Activated CD8-positive, alpha-beta memory T cell treated with anti-CD3 and anti-CD28 coated beads, Interleukin-2, amount 10 ng/mL, durations not matched to agents 7 days and 5 days (primary cell): Measurements from ENCODE around the gene KLHL29. TPM values are rescaled to one million over a fixed set of nuclear protein-coding genes. Genes with fewer than 3 reads are reported as not detected.

Experiments used
- ATAC-seq: fragments of 150-1000 bp; cut with Tn5 transposase; one replicate; pipeline ENCODE4 v1.10.0; 2021; ENCODE audit warnings: moderate library complexity
- CTCF ChIA-PET: fragments of 350-600 bp; sonication (Branson Sonifier 250); formaldehyde crosslinking; loops from one replicate; lab custom pipeline; 2021; ENCODE audit warnings: antibody characterized with exemption; lab: Charles Lee
- DNase-seq: peaks from one replicate; pipeline ENCODE4 v3.0.0-alpha.2; 2020
- H3K27ac Mint-ChIP-seq: one replicate; pipeline ENCODE4 v1.8.0; 2021; ENCODE audit warnings: mild to moderate bottlenecking, mixed read lengths
- H3K27me3 Mint-ChIP-seq: one replicate; pipeline ENCODE4 v1.8.0; 2021; ENCODE audit warnings: mixed read lengths
- H3K36me3 Mint-ChIP-seq: one replicate; pipeline ENCODE4 v1.8.0; 2021; ENCODE audit warnings: mild to moderate bottlenecking, mixed read lengths
- H3K4me1 Mint-ChIP-seq: one replicate; pipeline ENCODE4 v1.8.0; 2021; ENCODE audit warnings: mixed read lengths
- H3K4me3 Mint-ChIP-seq: one replicate; pipeline ENCODE4 v1.8.0; 2021; ENCODE audit warnings: mild to moderate bottlenecking, moderate library complexity, mixed read lengths
- H3K9me3 Mint-ChIP-seq: one replicate; pipeline ENCODE4 v1.8.0; 2022; ENCODE audit warnings: low read depth, mixed read lengths
- total RNA-seq, 2 experiments: library from RNA; stranded (reverse); gene quantifications; one replicate each; pipeline ENCODE4 v1.2.3, GENCODE V29; 2021

KLHL29 gene
- total RNA-seq, 2 experiments from 2014 or later, result 0.09 to 0.12 TPM

DNA sequence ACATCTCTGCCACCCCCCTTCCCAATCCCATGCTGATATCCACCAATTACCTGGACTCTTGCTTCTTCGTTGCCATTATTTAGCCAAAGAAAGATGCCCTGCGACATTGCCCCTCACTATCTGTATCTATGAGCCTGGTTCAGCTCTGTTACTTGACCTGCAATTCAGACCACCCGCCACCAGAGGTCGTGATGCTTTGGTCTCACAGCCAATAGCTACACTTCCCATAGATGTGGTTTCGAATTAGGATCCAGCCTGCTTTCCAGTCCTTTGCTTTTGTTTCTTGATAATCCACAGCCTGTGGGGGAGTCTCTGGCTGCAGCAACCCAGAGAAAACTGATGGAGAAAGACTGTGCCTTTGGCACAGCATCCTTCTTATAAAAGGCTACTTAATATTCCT, 239.4 kb downstream of the KLHL29 start:
- H3K9me3 Mint-ChIP-seq, result peaks cover 8% of the 10 kb centered on the region
- no peak for DNase-seq
- no peaks in the 10 kb centered on the region for H3K36me3 Mint-ChIP-seq
- CTCF ChIA-PET, result interaction anchor here (1.1 kb wide), 1 partner anchor 12 kb away, joined by 3 read pairs; no protein-coding TSS in a partner anchor
- ATAC-seq, result no peak
- H3K27ac Mint-ChIP-seq, result no peak overlapping the region
- H3K4me3 Mint-ChIP-seq, result no peak overlapping the region
- no peaks in the 10 kb centered on the region for H3K4me1 Mint-ChIP-seq
- no peaks in the 10 kb centered on the region for H3K27me3 Mint-ChIP-seq

DNA sequence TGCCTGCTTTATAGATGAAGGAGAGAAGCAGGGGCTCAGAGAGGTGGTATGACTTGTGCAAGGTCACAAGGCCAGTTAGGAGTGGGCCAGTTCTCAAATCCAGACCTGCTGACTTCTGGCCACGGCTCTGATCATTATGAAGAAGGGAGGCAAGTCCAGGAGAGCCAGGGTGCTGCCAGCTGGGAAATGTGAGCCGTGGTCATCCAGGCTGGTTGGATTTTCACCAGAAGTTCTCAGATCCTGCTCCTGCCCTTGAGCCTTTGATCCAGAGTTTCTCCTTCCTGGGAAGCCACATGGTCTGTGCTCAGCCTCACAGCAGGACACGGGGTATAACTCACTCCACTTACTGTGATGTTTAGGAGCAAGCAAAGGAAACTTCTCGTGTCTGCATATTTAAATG, 239.9 kb downstream of the KLHL29 start:
- DNase-seq (no peak), ATAC-seq (no peak)
- no peaks in the 10 kb centered on the region for H3K4me1 Mint-ChIP-seq
- no peaks in the 10 kb centered on the region for H3K36me3 Mint-ChIP-seq
- CTCF ChIA-PET, result interaction anchor here (1.1 kb wide), 1 partner anchor 12 kb away, joined by 3 read pairs; no protein-coding TSS in a partner anchor
- H3K9me3 Mint-ChIP-seq, result peaks cover 8% of the 10 kb centered on the region
- no peak overlapping the region for H3K4me3 Mint-ChIP-seq
- peaks cover 4% of the 10 kb centered on the region for H3K27me3 Mint-ChIP-seq
- H3K27ac Mint-ChIP-seq, result no peak overlapping the region

DNA sequence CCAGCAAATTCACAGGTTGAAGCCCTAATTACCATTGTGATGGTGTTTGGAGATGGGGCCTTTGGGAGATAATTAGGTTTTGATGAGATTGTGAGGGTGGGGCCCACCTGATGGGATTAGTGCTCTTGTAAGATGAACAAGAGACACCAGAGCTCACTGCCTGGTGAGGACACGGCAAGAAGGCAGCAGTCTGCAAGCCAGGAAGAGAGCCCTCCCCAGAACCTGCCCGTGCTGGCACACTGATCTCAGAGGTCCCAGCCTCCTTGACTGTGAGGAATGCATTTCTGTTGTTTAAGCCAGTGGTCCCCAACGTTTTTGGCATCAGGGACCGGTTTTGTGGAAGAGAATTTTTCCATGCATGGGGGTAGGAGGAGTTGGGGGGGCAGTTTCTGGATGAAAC, 240.7 kb downstream of the KLHL29 start:
- ATAC-seq (no peak), DNase-seq (no peak)
- CTCF ChIA-PET, result no interaction called here
- no peaks in the 10 kb centered on the region for H3K4me1 Mint-ChIP-seq
- H3K9me3 Mint-ChIP-seq, result peaks cover 8% of the 10 kb centered on the region
- H3K27ac Mint-ChIP-seq, result no peak overlapping the region
- H3K4me3 Mint-ChIP-seq, result no peak overlapping the region
- H3K27me3 Mint-ChIP-seq, result peaks cover 4% of the 10 kb centered on the region
- no peaks in the 10 kb centered on the region for H3K36me3 Mint-ChIP-seq

DNA sequence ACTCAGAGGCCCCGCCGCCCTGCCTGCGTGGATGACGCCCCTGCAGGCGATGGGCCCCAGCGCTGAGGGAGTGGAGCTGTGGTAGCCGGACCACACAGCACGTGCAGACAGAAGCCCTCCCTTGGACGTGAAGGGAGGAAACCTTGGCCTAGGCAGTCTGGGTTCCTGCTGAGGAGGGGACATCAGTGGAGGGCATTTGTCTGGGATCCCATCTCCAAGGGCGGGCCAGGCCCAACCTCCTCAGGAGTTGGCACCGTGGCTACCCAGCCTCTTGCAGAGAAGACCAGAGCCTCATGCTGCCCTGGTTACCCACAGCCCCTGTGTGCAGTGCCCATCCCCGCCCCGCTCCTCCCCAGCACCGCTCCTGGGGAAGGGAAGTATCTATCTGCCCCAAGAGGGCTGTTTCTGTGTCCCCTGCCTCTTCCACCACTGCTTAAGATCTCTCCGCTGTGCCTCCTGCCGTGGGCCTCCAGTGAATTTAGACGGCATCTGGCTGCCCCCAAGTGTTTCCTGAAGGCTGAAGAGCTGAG, 241.8 kb downstream of the KLHL29 start:
- DNase-seq (no peak), ATAC-seq (no peak)
- Mint-ChIP-seq H3K27me3 (peaks cover 4% of the 10 kb centered on the region), H3K4me3 (no peak overlapping the region), H3K27ac (no peak overlapping the region), H3K4me1 (no peaks in the 10 kb centered on the region), H3K36me3 (no peaks in the 10 kb centered on the region), H3K9me3 (peaks cover 8% of the 10 kb centered on the region)
- CTCF ChIA-PET, result interaction anchor here (1.3 kb wide), 1 partner anchor 9 kb away, joined by 3 read pairs; no protein-coding TSS in a partner anchor

DNA sequence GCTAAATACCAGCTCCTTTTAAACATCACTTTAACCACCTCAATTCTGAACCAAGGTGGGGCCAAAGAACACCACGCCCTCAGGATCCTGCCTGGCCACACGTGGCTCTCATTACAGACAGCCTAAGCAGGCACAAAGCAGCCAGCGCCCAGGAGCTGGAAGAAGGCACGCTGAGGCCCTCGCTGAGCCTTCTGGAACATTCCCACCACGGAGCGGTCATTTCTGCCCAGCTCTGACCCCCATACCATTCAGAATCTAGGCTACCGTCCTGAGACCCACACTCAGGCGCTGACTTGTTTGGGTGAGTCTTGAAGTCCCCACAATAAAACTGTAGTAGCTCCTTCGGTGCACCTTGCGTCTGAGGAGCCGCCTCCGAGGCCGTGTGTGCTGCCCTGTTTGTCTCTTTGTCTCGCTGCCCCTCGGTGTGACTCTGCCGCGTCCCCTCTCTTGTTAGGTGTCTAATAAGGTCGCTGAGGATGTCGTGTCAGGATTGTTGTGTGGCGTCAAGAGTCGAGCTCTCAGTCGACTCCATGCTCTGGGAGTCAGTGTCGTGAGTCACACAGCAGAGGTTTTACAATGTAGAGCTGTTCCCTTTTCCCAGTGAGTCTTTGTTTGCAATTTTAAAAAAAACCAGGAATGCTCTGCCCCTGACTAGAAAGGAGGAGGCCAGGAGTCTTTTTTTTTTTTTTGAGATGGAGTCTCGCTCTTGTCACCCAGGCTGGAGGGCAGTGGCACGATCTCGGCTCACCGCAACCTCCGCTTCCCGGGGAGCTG, 242.4 kb downstream of the KLHL29 start:
- no peak overlapping the region for H3K4me3 Mint-ChIP-seq
- ATAC-seq, result no peak
- CTCF ChIA-PET, result interaction anchor here (0.6 to 1.3 kb wide), 2 partner anchors 8 to 10 kb away, joined by 3 read pairs; no protein-coding TSS in a partner anchor
- no peak overlapping the region for H3K27ac Mint-ChIP-seq
- H3K4me1 Mint-ChIP-seq, result no peaks in the 10 kb centered on the region
- H3K36me3 Mint-ChIP-seq, result no peaks in the 10 kb centered on the region
- DNase-seq, result no peak
- peaks cover 4% of the 10 kb centered on the region for H3K27me3 Mint-ChIP-seq
- peaks cover 8% of the 10 kb centered on the region for H3K9me3 Mint-ChIP-seq

DNA sequence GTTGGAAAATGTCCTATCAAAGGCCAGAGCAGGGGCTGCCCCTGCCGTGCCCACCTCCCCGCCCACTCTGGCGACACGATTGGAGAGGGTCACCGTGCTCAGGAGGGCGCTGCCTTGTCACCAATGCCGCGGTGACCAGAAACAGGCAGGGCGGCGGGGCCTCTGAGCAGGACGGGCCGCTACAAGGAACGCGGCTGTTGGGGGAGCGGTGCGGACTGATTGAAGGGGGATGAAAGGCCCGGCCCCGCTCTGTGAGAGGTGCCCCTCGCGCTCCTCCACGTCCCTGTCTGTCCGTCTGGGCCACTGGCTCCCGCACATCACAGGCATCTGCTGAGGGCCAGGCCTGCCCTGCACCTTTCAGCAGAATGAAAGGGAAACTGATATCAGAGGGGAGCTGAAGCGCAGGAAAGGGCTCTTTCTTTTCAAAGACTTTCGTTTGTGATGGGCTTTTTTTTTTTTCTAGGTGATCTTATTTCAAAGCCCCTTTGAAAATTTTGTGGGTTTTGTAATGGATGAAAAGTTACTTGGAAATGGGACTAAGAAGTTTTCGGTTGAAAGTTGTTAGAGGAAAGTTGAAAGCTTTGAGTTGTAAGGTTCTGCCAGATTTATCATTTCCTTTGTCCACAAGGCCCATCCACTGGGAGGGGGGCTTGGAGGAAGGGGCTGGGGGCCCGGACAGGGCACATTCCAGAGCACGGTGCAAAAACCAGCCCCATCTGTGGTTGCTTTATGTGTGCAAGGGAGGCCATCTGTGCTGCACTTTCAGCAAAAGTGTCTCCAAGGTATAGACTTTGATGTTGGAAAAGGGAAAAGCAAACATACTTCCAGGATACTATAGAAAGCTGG, 244.2 kb downstream of the KLHL29 start:
- Mint-ChIP-seq H3K4me1 (no peaks in the 10 kb centered on the region), H3K27me3 (peaks cover 4% of the 10 kb centered on the region), H3K4me3 (no peak overlapping the region), H3K36me3 (no peaks in the 10 kb centered on the region), H3K27ac (no peak overlapping the region), H3K9me3 (peaks cover 4% of the 10 kb centered on the region)
- CTCF ChIA-PET, result no interaction called here
- DNase-seq (no peak), ATAC-seq (no peak)

DNA sequence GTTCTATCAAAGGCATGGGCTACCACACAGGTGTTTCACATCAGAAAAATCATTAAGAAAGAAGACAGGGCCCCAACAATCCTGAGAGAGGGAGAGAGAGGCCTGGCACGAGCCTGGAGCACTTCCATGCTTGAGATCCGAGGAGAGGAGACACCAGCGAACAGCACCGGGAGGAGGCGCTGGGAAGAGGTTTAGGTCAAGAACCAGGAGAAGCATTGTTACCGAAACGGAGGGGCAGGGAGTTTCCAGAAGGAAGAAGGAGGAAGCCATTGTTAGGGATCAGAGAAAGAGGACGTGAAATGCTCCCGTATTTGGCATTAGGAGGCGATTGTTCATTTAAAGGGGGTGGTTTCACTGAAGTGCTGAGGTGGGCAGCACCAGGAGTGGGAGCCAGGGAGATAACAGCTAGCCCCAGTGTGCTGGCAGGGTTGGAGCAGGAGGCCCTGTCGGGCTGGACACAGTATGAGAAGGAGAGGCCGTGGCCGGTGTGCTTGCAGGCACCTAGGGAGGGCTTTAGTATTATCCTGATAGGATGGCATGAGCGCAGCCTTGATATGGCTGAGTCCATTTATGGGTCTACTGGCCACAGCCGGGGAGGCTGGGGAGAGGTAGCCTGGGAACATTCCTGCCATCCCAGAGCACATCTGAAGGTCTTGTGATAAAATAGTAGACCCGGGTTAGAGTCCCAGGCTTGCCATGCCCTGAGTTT, 244.9 kb downstream of the KLHL29 start:
- Mint-ChIP-seq H3K27ac (no peak overlapping the region), H3K4me1 (no peaks in the 10 kb centered on the region), H3K4me3 (no peak overlapping the region), H3K9me3 (no peaks in the 10 kb centered on the region), H3K36me3 (no peaks in the 10 kb centered on the region), H3K27me3 (peaks cover 4% of the 10 kb centered on the region)
- DNase-seq, result no peak
- no peak for ATAC-seq
- CTCF ChIA-PET, result no interaction called here

DNA sequence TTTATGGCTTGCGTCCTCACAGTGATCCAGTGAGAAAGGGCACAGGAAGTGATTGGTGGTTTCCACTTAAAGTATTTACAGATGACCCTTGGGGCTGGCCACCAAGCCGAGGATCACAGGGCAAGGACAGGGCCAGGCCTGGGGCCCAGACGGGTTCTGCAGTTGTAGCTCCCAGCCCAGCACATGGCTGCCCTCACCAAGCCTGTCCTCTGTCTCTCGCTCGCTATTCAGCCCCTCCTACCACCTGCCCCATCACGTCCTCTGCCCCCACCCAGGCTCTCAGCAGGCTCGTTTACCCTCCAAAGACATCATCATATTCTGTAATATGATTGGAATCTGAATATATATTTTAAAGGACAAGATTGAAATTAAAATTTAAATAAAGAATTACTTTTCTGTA, 246.0 kb downstream of the KLHL29 start:
- H3K4me1 Mint-ChIP-seq, result no peaks in the 10 kb centered on the region
- H3K36me3 Mint-ChIP-seq, result no peaks in the 10 kb centered on the region
- no peak overlapping the region for H3K4me3 Mint-ChIP-seq
- no peak overlapping the region for H3K27ac Mint-ChIP-seq
- ATAC-seq (no peak), DNase-seq (no peak)
- H3K27me3 Mint-ChIP-seq, result peaks cover 4% of the 10 kb centered on the region
- CTCF ChIA-PET, result no interaction called here
- H3K9me3 Mint-ChIP-seq, result no peaks in the 10 kb centered on the region

DNA sequence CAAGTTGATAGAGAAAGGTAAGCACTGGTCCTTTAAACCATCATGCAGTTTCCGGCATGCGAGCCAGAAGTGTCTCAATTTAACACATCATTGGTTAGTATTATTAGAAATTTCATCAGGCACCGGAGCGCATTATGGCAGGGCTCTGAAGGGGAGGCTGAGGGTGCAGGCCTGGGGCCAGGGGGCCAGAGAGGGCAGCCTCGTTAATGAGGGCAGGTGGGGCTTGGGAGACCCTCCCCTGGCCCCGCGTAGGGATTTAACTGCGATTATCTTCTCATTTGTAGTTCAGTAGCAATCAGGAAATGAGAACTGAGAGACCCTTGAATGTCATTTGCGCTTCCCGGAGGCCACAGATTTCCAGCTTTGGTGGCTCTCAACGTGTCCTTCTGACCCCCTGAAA, 246.4 kb downstream of the KLHL29 start:
- Mint-ChIP-seq H3K9me3 (no peaks in the 10 kb centered on the region), H3K4me1 (no peaks in the 10 kb centered on the region), H3K27ac (no peak overlapping the region), H3K36me3 (no peaks in the 10 kb centered on the region), H3K27me3 (peaks cover 4% of the 10 kb centered on the region), H3K4me3 (no peak overlapping the region)
- DNase-seq (no peak), ATAC-seq (no peak)
- CTCF ChIA-PET, result no interaction called here

DNA sequence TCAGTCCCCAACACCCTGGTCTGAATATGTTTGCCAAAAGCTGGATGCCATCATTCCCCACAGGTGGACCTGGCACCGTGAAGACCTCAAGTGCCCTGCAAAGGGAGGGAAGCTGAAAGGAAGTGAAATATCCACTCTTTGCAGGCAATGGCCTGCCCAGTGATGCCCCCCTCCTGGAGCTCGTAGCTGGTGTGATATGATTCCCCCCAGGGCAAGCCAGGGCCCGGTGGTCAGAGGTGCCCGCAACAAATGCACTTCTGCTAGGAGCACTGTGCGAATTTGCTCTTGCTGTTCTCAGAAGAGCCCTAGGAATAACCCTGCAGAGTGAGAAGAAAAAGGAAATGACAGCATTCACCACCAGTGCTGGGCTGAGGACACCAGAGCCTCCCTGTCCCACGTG, 247.4 kb downstream of the KLHL29 start:
- ATAC-seq (no peak), DNase-seq (no peak)
- no peaks in the 10 kb centered on the region for H3K9me3 Mint-ChIP-seq
- H3K4me1 Mint-ChIP-seq, result no peaks in the 10 kb centered on the region
- CTCF ChIA-PET, result no interaction called here
- peaks cover 4% of the 10 kb centered on the region for H3K27me3 Mint-ChIP-seq
- H3K36me3 Mint-ChIP-seq, result no peaks in the 10 kb centered on the region
- H3K27ac Mint-ChIP-seq, result no peak overlapping the region
- H3K4me3 Mint-ChIP-seq, result no peak overlapping the region

DNA sequence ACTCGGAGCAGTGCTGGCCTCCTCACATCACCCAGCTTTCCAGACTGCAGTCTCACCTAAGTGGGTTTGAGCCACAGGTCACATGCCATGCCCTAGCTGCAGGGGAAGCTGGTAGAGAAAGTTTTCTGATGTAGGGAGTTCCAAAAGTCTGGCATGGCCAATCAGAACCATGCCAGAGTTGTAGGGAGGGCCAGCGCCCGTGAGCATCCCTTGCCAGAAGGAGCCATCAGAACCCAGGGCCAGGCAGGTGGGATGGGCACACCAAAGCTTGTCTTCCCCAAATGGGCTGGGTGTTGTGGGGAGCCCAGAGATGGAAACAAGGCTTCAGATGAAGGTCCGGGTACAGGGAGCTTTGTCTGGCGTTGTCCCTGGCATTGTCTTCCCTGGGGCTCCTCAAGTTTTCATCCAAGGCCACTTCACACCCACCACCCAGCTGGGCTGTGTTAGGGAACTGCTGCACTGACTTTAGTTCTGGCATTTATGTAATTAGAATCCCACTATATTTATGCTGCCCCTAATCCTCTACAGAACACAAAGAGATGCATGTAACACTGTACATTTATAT, 247.9 kb downstream of the KLHL29 start:
- no peak overlapping the region for H3K27ac Mint-ChIP-seq
- H3K27me3 Mint-ChIP-seq, result peaks cover 4% of the 10 kb centered on the region
- no peaks in the 10 kb centered on the region for H3K36me3 Mint-ChIP-seq
- H3K9me3 Mint-ChIP-seq, result no peaks in the 10 kb centered on the region
- DNase-seq, result no peak
- no peak overlapping the region for H3K4me3 Mint-ChIP-seq
- no peak for ATAC-seq
- CTCF ChIA-PET, result no interaction called here
- no peaks in the 10 kb centered on the region for H3K4me1 Mint-ChIP-seq

DNA sequence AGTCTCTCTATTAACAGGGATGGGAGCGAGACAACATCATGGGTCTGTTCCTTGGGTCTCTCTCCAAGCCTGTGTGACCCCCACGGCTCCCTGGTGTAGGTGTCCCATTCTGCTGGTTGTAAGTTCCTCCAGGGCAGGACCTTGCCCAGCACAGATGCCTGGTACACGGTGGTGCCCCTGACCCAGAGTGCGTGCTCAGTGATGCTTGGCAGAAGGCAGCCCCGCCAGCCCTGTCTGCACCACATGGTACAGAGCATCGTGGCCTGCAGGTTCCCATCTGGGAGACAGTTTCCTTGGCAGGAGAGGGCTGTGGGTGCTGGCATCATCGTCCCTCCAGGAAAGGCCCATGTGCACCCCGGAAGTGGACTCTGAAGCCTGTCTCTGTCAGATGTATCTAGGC, 249.0 kb downstream of the KLHL29 start:
- no peaks in the 10 kb centered on the region for H3K36me3 Mint-ChIP-seq

More for the DNA sequence above, 249.0 kb downstream of the KLHL29 start:
- no peaks in the 10 kb centered on the region for H3K4me1 Mint-ChIP-seq
- H3K27ac Mint-ChIP-seq, result no peak overlapping the region
- CTCF ChIA-PET, result no interaction called here
- no peak overlapping the region for H3K4me3 Mint-ChIP-seq
- ATAC-seq (no peak), DNase-seq (no peak)
- no peaks in the 10 kb centered on the region for H3K9me3 Mint-ChIP-seq
- H3K27me3 Mint-ChIP-seq, result peaks cover 4% of the 10 kb centered on the region
